HG03039 (cell line): ENCODE results near the gene AMACR.

ENCODE experiments used
- ATAC-seq: cut with Tn5 transposase; IDR thresholded peaks from one replicate; pipeline ENCODE4 v1.9.1; 2021; ENCODE audit warnings: mild to moderate bottlenecking, moderate library complexity; ENCODE audit not compliant: unreplicated experiment

AMACR gene

DNA sequence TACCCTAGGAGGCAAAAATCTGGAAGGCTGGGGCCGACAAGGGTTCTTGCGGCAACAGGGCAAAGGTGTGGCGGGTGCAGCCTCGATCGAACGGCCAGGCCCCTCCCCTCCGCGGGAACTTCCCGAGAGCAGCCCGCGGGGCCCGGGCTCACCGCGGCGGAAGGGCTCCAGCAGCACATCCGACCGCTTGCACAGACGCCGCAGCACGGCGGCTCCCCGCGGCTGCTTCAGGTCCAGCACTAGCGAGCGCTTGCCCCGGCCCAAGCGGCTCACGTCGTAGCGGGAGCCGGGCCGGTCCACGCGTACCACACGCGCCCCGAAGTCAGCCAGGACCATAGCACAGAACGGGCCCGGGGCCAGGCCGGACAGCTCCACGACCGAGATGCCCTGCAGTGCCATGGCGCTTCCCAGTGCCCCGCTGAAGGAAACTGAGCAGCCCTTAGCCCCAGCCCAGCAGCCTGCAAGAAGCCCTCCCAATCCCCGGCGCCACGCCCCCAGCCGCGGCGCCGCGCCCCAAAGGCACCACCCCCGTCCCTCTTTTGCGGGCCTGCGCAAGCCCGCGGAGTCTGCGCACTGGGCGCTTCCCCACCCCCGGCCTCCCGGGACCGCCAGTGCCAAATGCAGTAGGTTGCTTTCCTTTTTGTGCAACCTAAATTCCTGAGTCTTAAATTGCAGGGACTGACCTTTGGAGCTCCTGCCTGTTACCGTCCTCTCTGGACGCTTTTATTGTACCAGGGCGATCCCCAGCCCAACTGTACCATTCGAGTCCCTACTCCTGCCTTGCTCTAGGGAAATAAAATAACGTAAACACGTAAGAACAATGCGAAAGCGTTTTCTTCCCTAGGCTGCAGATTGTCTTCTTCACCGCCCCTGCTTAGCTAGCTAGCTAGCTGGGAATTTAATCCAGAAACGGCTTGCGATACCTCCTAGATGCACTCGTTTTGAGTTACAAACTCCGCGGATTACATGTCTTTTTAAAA, at the start of gene AMACR:
Gene AMACR, minus strand, starts transcription at position 430 of the 980 bp plus-strand sequence. Its CDS starts 31 bp downstream, at position 399.
- peak; percentile 94 for ATAC-seq

DNA sequence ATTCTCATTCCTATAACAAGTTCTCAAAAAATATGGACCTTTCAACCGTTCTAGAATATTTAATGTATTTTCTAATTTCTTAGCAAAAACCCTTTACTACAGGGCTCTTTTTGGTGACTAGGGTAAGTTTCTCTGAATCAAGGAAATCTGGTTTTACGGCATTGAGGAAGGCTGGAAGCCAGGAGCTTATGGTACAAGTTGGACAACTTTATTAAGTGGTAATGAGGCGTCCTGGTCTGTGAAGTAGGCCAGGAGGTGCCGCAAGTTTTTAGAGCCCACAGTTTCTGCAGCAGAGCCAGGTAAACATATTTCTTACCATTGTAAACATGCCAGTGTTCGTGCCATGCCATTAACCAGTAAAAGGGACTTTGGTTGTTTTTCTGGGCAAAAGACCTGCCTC, 49.7 kb upstream of the AMACR start:
- ATAC-seq = no peak

DNA sequence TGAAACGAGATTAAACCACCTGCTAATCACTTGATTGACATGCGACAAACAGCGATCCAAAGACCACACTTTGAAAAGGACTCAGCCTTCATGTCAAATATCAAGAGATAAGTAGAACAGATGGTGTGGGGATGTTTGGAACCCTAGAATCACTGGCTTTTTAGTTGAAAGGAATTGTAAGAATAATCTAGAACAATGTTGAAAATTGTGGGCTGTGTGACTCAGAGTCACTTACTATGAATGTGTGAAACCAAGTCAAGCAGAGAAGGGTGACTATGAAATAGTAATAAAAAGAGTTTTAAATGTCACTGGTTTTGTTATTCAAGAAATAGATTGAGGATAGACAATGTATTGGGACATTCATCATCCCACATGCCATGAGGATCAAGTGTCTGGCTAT, 49.3 kb upstream of the AMACR start:
- no peak for ATAC-seq

DNA sequence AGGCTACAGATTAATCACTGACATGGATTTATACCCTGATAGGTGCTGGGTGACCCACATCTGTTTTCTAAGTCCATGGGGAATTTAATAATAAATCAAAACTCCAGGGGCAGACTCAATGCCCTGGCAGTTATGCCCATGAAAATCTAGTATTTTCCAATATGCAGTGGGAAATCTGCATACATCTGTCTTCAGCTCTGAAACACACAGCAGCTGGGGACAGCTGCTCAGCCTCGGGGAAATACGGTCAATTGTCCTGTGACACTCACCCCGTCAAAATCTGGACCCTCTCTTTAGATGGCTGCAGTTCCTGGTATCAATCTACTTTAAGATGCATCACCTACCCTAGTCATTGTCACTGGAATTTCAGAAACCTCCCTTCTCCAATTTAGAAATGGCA, 47.8 kb upstream of the AMACR start:
- no peak for ATAC-seq

DNA sequence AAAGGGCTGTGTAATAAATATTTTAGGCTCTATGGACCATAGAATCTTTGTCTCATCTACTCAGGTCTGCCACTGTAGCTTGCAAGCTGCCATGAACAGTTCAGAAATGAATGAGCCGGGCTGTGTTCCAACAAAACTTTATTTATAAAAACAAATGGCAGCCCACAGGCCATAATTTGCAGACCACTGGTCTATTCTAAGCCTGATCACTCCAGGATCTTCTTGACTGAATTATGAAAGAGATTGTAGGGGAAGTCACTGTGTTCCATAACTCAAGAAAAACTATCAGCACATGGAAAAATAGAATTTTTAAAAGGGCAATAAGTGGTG, 46.5 kb upstream of the AMACR start:
- ATAC-seq = no peak

DNA sequence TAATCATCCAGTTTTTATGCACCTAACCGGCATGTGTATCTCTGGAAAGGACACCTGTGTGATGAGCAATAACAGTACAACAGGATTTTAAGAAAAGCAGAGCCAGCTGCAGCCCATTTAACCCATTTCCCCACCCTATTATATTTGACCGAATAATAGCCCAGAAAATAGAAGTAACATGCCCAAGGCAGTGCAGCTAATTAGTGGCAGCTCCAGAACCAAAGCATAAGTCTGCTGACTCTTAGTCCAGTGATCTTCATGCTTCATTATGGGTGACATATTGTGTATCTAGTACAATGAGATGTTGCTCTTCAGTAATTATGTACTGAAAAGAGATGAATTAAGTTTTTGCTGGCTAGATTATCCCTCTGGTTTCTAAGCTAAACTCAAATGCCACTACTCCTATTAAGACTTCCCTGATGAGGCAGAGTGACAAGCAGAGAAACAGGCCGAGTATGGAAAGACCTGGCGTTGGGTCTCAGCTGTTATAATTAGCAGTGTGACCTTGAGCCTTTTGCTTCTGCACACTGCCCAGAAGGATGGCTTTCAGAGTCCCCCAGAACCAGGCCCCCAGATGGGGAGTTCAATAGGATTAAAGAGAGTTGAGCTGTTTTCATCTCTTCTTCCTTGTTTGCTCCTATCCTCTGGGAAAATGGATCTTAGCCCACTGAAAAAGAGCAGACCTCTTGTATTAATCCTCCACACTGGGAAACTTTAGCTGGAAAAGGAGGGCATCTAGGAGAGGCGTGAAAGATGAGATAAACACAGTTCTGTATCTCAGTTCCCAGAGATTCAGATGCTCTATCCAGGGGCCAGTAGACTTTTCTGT, 45.9 kb upstream of the AMACR start:
- no peak for ATAC-seq

DNA sequence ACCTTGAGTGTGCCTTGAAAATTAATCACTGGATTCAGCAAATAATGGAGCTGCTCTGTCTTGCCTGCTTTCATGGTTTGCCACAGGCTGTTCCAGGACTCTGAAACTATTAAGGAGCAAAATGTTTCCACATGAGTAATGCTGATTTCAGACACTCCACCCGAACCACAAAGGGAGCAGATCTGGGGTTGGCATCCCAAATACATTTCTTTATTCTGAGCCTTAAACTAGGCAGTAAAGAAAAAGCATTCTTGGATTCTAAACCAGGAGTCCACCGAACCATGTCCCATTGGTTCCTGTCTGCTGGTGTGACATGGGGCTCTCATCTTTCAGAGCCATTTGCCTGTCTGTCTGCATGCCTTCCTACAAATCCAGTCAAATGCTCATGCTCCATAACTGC, 45.3 kb upstream of the AMACR start:
- no peak for ATAC-seq

DNA sequence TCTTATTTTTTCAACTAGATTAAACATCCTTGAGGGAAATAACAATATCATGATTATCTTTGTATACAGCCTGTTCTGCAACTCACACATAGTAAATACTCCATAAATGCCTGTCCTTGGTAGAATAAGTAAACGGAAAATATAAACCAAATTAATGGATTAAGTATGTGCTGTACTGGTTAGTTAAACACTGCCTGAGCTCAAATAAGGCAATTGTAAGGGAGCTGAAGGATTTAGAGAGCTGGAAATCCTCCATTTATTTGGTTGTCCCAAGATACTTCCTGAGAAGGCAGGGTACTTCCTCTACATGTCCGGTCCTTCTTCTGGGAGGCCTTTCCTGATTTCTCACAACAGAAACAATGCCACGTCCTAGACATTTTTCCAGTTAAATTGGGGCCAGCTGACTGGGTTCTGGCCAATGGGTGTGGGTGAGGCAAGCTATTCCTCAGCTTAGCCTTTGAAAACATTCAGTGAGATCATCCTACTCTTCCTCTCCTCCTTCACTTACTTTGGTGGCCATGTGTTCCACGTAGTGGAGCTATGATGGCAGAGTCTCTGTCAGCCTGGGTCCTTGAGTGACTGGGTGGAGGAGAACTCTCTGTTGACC, 43.6 kb upstream of the AMACR start:
- ATAC-seq = no peak

DNA sequence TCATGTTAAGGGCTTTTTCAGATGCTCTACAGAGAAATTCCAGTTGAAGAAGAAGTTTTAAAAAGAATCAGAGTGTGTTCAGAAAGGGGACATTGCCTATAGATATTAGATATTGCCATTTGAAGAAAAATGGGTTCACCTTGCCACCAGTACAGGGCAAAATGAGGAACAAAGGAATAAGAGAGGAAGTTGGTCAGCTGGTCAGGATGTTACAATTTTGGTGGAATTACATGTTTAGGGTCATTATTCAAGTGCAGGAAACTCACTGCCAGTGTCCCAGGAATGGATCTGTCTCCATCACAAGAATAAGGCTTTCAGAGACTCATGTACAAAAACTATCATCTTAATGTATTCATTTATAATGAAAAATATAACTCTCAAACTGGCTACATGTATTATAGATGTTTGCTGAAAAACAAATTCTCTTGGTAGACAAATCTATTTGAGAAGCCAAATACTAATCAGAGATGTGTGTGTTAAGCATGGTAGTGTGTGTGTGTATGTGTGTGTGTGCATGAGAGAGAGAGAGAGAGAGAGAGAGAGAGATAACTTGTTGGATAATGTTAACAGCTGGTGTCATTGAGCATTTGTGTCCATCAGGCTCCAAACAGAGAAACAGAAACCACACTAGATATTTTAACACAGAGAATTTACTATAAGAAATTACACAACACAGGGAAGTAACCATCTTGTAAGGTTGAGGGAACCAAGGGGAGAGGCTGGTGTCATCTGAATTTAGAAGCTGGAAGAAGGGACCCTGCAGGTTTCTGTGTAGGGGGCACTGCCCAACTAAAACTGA, 40.1 kb upstream of the AMACR start:
- ATAC-seq = no peak

DNA sequence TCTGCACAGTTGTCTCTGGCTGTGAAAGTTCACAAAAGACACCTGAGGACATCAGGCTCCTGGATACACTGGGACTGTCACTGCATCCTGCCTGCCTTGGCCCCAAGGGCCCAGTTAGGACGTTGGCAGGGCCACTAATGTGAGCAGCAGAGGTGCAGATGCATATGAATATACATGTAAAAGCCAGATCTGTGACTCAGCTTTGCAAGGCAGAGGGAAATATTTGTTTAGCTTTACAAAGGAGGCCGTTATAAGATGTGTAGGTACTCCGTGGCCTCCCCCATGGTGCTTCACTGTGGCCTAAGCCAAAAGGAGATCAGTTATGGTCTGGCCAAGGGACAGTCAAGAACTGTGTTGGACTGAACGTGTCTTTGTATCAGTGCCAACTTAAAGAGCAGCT, 39.3 kb upstream of the AMACR start:
- ATAC-seq = no peak

DNA sequence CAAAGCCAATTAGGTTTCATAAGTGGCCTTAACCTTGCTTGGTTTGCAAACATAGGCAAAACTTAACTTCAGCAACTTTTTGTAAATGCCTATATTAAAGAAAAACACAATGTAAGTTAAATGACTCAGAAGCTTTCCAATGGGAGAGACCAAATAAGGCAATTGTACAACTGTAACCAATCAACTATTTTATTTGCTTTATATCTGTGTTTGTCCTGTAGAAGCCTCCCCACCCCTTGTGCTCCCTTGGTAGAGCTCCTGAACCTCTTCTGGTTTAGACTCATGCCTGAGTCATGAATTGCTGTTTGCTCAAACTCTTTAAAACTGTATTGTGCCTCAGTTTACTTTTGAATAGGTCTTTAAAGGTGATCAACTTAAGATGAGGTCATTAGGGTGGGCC, 38.1 kb upstream of the AMACR start:
- no peak for ATAC-seq

DNA sequence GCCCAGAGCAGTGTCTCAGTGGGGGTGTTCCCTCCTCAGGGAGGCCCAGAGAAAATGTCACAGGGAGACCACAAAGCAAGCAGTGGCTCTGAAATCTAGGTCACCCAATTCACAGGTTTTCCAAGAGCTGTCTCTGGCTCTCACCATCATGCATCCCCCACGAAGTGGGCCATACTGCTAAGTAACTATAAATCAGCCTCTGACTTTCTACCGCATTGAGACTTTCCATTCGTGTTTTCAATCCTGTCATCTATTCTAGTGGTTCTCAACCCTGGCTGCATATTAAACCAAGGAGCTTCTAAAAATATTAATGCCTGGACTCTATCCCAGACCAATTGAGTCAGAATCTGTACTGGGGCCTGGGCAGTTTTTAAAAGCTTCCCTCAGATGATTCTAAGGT, 37.2 kb upstream of the AMACR start:
- no peak for ATAC-seq

DNA sequence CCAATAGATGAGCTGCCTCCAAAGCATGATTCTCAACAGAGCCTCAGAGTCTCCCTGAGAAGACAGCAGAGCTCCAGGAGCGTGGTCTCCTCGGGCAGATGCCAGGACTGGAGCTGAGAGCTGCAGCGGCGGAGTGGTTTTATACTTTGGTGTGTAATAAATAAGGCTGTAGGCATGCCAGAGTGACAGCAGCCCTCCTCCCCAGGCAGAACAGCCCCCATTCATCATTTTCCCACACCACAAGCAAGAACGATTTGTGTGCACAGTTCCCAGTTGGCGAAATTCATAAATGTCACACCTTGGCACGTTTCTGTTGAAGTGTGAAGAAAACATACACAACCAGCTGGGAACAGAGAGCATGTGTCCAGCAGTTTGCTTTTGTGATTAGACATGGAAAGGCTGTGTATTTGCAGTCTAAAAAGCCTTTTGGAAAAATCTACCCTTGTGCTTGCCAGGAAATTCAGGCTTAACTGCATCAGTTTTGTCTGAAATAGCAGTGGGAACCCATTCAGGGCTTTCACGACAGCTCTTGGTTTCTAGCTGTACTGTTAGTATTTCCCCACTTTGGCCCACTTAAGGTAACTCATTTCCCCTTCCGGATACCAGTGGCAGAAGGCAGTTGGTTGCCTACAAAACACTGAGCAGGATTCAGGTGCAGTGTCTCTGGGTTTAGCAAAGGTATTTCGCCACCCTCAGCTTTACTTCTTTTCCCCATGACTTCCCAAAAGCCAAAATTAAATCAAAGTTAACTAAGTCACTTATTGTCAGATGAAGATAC, 35.4 kb upstream of the AMACR start, which contains the start of gene C1QTNF3:
Gene C1QTNF3, minus strand, starts transcription at position 115 of the 778 bp plus-strand sequence. Its CDS starts 88 bp downstream, at position 27.
- ATAC-seq = no peak

DNA sequence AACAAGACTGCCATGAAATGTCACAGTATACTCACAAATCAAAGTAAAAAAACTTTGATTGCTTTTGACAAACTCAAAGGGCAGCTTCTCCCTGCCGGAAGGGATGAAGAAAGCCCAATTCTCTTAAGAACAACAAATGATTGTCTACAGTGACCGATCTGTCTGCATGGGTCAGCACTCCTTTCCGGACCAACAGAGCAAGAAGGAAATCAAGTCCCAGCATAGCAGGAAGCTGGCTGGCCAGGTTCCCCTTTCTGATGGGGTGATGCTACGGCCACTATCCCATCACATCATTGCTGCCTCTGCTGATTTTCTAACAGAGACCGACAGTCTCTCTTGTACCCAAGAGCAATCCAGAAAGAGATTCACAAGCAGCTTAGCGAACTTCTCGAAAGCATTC, 34.5 kb upstream of the AMACR start:
- ATAC-seq = no peak

DNA sequence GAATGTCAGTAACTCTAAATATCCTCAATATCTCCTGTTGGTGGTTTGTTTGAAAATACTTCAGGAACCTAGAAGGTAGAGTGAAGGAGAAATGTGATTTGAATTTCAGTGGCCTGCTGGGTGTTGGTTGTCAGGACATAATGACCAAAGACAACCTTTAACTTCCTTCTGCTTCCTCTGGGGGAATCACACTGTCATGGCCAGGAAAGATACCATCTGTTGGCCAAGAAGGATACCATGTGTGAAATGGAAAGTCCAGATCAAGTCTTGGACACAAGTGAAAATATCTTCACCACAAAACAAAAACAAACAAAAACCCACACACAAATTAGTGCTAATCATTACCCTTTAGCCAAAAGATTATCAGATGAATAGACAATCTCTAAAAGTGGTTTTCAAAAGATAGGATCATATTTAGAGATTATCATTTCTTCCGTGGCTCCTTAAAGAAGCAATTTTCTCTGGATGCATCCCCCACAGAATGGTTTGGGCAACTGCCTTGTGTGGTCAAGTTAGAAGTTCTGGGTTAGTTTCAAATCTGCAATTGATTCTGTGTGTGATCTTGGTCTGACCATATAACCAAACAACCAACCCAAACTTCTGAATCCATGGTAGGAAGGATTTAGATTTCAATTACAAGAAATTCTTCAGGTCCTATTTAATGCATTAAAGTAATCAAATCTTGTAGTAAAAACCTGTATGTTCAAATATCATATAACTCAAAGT, 33.6 kb upstream of the AMACR start:
- no peak for ATAC-seq

DNA sequence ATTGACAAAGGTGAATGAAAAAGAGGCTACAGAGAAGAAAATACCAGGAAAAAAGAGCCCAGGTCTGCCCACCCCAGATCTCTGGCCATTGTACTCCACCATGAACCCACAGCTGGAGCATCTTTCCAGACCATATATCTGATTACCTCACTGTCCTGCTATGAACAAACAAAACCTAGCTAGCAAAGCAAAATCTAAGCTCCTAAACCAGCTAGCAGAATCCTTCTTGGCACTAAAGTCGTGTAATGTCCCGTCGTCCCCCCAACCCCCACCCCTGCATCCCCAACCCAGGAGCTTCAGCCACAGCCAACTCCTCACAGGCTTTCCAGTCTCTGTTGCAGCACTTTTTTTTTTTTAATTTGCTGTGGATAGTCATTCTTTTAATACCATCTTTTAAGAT, 32.6 kb upstream of the AMACR start:
- ATAC-seq = no peak

DNA sequence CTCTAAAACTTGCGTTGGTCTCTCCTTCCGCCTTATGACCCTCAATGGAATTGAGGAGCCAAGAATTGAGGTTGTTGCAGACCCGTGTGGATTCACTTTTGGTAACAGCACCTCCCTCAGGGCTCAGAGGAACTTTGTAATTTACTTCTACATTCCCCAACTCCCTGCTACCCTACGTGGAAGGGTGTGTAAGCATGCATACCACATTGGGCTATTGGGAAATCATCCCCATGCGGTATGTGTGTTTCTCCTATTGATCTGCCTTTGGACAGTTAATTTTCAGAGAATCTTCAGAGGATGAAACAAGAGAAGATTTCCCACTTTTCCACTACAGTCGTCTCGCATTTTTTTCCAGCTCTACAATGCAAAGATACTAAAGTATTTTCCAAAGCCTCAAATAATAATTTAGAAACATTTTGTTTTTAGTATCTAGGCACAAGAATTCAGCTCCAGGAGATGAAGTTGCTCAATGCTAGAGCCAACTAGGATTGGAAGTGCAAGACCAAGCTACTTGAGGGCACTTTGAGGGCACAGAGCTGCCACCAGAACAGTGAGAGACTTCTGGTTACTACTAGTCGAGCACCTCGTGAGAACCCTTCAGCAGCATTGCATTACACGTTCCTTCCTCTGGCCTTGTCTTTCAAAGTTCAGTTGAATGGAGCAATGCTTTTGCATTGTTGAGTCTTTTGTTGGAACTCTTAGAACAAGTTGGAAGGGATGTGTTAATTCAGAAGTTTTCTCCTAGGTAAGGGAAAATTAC, 31.7 kb upstream of the AMACR start:
- ATAC-seq = no peak

DNA sequence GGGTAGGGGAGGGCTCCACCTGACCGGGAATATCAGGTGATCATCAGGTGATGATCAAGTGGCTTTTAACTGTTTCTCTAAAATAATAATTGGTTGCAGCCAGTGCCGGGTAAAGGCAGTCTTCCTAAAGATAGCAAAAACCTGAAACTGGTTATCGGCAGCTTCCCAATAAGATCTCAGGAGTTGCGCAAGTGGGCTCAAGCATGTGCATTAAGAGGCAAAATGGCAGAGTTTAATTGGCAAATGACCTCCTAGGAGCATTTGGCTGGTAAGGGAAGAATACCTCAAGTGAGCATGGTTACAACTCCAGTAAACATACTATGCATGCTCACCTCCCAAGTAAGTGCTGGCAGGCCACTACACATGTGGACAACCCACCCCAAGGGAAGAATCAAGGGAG, 31.0 kb upstream of the AMACR start:
- no peak for ATAC-seq

DNA sequence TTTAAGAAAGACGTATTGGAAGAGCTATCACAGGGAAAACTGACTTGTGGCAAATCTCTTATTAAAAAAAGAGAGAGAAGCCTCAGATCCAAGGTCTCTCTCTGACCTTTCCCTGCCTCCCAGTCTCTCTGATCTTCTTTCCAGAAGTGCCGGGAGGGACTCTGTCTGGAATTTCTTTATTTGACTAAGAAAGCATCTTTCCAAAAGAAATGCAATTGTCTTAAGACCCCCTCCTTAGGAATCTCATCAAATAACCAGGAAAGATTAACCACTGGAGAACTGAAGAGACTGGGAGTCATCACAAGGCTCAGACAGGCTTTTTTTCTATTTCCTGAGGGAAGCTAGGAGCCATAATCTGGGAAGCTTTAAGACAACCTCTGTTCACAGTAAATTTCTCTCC, 30.5 kb upstream of the AMACR start:
- no peak for ATAC-seq
